Ovary (tissue), 3 donors: Measurements from ENCODE around the gene AFAP1.

Experiments used
- POLR2A ChIP-seq: fragments of 450-650 bp; IDR thresholded peaks from one replicate; pipeline ENCODE4 v1.6.1; 2017; ENCODE audit warnings: antibody characterized with exemption, mild to moderate bottlenecking, moderate library complexity
- TF ChIP-seq, protein P1 (sequence below), 3 donors: fragments of 450-650 bp in 2 of 3; fragments of 200-600 bp in 1 of 3; IDR thresholded peaks; one replicate each; pipeline versions ENCODE4 v1.5.1 to v1.8.0; 2016 to 2022; ENCODE audit warnings: antibody characterized with exemption in 3 of 3, mild to moderate bottlenecking in 1 of 3
- donor health status: DM: no; HTN: no; CAD: no.

DNA sequence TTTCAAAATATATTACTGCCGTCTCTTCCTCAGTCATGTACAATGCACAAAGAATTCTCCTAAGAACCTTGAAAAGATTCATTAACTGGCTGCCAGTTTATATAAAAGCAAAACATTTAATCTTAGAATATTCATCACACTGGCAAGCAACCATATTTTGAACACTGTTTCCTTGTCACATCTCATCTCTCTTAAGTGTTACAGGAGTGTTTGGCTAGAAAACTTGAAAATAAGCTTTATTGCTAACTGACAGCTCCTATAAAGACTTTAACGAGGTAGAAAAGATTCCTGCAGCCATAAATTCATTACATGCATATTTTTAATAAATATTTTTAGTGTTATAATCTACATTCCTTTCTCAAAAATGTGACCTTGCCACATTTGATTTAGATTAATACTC, 149.6 kb downstream of the AFAP1 start:
- no peak for TF ChIP-seq POLR2A
- TF ChIP-seq, protein P1, sequence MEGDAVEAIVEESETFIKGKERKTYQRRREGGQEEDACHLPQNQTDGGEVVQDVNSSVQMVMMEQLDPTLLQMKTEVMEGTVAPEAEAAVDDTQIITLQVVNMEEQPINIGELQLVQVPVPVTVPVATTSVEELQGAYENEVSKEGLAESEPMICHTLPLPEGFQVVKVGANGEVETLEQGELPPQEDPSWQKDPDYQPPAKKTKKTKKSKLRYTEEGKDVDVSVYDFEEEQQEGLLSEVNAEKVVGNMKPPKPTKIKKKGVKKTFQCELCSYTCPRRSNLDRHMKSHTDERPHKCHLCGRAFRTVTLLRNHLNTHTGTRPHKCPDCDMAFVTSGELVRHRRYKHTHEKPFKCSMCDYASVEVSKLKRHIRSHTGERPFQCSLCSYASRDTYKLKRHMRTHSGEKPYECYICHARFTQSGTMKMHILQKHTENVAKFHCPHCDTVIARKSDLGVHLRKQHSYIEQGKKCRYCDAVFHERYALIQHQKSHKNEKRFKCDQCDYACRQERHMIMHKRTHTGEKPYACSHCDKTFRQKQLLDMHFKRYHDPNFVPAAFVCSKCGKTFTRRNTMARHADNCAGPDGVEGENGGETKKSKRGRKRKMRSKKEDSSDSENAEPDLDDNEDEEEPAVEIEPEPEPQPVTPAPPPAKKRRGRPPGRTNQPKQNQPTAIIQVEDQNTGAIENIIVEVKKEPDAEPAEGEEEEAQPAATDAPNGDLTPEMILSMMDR (IDR thresholded peaks at IDR 0.05) = no peak
